ENCODE data around the gene EIF4E2.

DNA sequence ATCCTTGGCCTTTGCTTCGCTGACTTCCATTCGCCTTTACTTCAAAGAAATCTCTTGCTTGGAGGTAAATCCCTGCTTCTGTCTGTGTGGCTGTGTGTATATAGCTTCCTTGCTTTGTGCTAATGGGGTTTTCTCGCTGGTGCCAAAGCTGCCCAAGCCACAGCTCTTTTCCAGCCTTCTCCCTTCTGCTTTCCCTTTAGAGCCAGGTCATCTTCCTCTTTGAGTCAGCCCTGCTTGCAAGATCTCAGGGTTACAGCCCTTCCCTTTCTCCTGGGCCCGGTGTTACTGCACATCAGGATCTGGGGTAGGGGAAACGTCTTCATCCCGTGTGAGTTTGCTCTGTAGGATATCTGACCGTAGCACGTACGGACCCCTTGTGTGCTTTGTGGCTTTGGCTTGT, 19.1 kb downstream of the EIF4E2 start:
- TF ChIP-seq, protein P1, sequence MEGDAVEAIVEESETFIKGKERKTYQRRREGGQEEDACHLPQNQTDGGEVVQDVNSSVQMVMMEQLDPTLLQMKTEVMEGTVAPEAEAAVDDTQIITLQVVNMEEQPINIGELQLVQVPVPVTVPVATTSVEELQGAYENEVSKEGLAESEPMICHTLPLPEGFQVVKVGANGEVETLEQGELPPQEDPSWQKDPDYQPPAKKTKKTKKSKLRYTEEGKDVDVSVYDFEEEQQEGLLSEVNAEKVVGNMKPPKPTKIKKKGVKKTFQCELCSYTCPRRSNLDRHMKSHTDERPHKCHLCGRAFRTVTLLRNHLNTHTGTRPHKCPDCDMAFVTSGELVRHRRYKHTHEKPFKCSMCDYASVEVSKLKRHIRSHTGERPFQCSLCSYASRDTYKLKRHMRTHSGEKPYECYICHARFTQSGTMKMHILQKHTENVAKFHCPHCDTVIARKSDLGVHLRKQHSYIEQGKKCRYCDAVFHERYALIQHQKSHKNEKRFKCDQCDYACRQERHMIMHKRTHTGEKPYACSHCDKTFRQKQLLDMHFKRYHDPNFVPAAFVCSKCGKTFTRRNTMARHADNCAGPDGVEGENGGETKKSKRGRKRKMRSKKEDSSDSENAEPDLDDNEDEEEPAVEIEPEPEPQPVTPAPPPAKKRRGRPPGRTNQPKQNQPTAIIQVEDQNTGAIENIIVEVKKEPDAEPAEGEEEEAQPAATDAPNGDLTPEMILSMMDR (IDR thresholded peaks at IDR 0.05): no peak
- TF ChIP-seq POLR2A (IDR thresholded peaks at IDR 0.05): no peak

Data from esophagus squamous epithelium (tissue), 4 donors.